ENCODE data around the gene CACFD1.

The CACFD1 gene

DNA sequence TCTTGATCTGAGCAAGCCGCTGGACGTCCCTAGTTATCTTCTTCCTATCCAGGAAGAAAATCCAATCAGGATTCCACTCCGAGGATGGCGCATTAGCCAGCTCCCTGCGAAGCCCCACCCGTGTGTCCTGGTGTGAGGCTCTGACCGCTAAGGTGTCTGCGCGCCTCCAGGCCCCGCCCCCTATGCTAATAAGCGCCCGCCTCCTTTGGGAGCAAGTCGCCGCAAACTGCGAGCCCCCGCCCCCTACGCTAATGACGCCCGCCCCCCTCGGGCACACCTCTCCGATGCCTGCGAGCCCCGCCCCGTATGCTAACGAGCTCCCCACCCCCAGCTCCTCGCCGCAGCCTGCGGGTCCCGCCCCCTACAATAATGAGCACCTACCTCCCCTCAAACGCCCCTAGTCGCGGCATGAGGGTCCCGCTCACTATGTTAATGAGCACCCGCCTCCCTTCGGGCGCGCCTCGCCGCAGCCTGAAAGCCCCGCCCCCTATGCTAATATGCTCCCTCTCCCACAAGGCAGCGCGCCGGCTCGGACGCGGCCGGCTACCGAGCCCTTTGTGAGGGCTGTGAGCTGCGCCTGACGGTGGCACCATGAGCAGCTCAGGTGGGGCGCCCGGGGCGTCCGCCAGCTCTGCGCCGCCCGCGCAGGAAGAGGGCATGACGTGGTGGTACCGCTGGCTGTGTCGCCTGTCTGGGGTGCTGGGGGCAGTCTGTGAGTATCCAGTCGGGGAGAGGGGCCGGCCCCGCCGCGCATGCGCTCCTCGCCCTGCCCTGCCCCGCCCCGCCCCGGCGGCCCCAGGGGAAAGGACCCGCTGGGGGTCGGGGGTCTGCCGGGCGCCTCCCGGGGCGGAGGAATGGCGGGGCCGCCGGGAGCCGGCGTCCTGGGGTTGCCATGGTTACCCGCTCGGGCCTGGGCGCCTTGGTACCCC is at the start of gene CACFD1:
Gene CACFD1, plus strand, starts transcription at position 503 of the 929 bp plus-strand sequence. Its CDS starts 89 bp downstream, at position 592.
- peak within 1 kb of the TSS; percentile 93 for H3K9ac ChIP-seq (ENCODE audit: low read depth, low read length)
- H3K27me3 ChIP-seq (ENCODE audit: control insufficient read depth, insufficient read depth, low read length): no peaks in the 10 kb centered on the region
- H3K4me3 ChIP-seq (ENCODE audit: low read depth, low read length): peak within 1 kb of the TSS; percentile 70
- peaks cover 5% of the 10 kb centered on the region for H3K4me1 ChIP-seq (ENCODE audit: control insufficient read depth, insufficient read depth, low read length)
- no peaks in the 10 kb centered on the region for H3K9me3 ChIP-seq (ENCODE audit: control insufficient read depth, insufficient read depth, low read length)
- H3K36me3 ChIP-seq (ENCODE audit: control insufficient read depth, insufficient read depth, low read length): no peaks in the 10 kb centered on the region

DNA sequence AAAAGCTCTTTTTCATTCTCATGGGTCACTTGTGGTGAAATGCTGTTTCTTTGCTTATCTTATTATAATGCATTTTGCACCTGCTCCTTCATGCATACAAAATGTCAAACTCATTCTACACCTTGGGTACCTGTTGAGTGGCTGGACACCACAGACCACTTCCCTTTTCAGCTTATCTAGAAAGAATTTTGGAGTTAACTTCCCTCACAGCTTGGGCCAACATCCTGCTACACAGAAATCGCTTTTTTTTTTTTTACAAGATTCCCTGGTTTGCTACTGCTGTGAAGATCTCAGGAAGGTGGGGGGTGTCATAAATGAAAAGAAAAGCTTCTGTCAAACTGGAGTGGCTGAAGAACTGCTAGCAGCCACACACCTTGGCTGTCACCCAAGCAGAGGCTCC is 44.6 kb upstream of the CACFD1 start:
- no peaks in the 10 kb centered on the region for H3K4me1 ChIP-seq (ENCODE audit: control insufficient read depth, insufficient read depth, low read length)
- H3K9me3 ChIP-seq (ENCODE audit: control insufficient read depth, insufficient read depth, low read length): no peaks in the 10 kb centered on the region
- no peak overlapping the region for H3K9ac ChIP-seq (ENCODE audit: low read depth, low read length)
- H3K27me3 ChIP-seq (ENCODE audit: control insufficient read depth, insufficient read depth, low read length): no peaks in the 10 kb centered on the region
- H3K36me3 ChIP-seq (ENCODE audit: control insufficient read depth, insufficient read depth, low read length): peaks cover 31% of the 10 kb centered on the region
- H3K4me3 ChIP-seq (ENCODE audit: low read depth, low read length): no peak overlapping the region

DNA sequence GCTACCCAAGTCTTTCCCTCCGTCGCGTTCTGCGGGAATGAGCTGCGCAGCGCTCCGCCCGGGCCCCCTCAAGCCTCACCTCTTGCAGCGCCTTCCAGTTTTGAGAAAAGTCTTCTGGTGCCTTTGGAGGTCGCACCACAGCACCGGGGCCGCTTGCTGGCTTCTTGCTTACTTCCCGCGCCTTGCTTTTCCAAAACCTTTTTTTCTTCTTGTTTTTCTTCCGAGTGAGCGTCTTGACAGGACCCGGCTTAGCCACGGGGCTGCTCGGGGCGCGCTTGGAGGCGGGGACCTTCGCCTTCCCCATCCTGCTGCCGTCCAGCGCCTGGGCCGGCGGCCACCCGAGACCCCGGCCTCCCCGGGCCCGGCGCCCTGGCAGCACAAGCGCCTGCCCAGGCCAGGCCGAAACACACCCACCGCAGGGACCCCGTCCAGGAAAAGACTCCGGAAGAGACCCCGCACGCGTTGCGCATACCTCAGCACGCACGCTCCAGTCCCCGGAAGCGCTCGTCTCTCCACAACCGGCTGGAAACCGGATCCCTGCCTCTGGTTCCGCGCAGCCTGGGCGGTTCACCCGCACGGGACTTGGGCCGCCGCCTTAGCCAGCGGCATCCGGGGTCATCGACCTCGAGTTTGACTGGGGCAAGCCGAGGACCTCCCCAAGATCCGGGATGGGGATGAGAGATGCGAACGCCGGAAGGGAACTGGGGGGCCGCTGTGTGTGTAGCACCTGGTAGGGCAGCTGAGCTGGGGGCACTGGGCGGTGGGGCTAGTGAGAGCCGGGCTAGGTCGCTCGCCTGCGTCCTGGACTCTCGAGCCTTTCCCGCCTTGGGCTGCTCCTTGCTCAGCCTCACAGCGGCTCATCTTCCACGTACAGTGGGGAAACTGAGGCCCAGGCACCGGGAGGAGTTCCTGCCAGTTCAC is 42.0 kb upstream of the CACFD1 start, which contains the start of gene REXO4:
Gene REXO4, minus strand, starts transcription at position 470 of the 921 bp plus-strand sequence. Its CDS starts 166 bp downstream, at position 304.
- Histone ChIP-seq H3K9ac (ENCODE audit: low read depth, low read length) (peak within 1 kb of the TSS; percentile 93), H3K9me3 (ENCODE audit: control insufficient read depth, insufficient read depth, low read length) (no peaks in the 10 kb centered on the region), H3K4me3 (ENCODE audit: low read depth, low read length) (peak within 1 kb of the TSS; percentile 89), H3K36me3 (ENCODE audit: control insufficient read depth, insufficient read depth, low read length) (peaks cover 12% of the 10 kb centered on the region), H3K27me3 (ENCODE audit: control insufficient read depth, insufficient read depth, low read length) (no peaks in the 10 kb centered on the region), H3K4me1 (ENCODE audit: control insufficient read depth, insufficient read depth, low read length) (no peaks in the 10 kb centered on the region)

- Histone ChIP-seq H3K4me1 (ENCODE audit: control insufficient read depth, insufficient read depth, low read length) (no peaks in the 10 kb centered on the region), H3K36me3 (ENCODE audit: control insufficient read depth, insufficient read depth, low read length) (peaks cover 3% of the 10 kb centered on the region), H3K4me3 (ENCODE audit: low read depth, low read length) (peak overlapping the region; percentile 89), H3K9ac (ENCODE audit: low read depth, low read length) (no peak overlapping the region), H3K27me3 (ENCODE audit: control insufficient read depth, insufficient read depth, low read length) (no peaks in the 10 kb centered on the region), H3K9me3 (ENCODE audit: control insufficient read depth, insufficient read depth, low read length) (no peaks in the 10 kb centered on the region)
These were observed 40.8 kb upstream of the CACFD1 start for GRCh38 chr9:133419005-133419404.

- no peaks in the 10 kb centered on the region for H3K27me3 ChIP-seq (ENCODE audit: control insufficient read depth, insufficient read depth, low read length)
- no peaks in the 10 kb centered on the region for H3K4me1 ChIP-seq (ENCODE audit: control insufficient read depth, insufficient read depth, low read length)
- no peaks in the 10 kb centered on the region for H3K36me3 ChIP-seq (ENCODE audit: control insufficient read depth, insufficient read depth, low read length)
- H3K9ac ChIP-seq (ENCODE audit: low read depth, low read length): no peak overlapping the region
- H3K9me3 ChIP-seq (ENCODE audit: control insufficient read depth, insufficient read depth, low read length): no peaks in the 10 kb centered on the region
- no peak overlapping the region for H3K4me3 ChIP-seq (ENCODE audit: low read depth, low read length)
These were observed 39.4 kb upstream of the CACFD1 start for GRCh38 chr9:133420392-133420827.

DNA sequence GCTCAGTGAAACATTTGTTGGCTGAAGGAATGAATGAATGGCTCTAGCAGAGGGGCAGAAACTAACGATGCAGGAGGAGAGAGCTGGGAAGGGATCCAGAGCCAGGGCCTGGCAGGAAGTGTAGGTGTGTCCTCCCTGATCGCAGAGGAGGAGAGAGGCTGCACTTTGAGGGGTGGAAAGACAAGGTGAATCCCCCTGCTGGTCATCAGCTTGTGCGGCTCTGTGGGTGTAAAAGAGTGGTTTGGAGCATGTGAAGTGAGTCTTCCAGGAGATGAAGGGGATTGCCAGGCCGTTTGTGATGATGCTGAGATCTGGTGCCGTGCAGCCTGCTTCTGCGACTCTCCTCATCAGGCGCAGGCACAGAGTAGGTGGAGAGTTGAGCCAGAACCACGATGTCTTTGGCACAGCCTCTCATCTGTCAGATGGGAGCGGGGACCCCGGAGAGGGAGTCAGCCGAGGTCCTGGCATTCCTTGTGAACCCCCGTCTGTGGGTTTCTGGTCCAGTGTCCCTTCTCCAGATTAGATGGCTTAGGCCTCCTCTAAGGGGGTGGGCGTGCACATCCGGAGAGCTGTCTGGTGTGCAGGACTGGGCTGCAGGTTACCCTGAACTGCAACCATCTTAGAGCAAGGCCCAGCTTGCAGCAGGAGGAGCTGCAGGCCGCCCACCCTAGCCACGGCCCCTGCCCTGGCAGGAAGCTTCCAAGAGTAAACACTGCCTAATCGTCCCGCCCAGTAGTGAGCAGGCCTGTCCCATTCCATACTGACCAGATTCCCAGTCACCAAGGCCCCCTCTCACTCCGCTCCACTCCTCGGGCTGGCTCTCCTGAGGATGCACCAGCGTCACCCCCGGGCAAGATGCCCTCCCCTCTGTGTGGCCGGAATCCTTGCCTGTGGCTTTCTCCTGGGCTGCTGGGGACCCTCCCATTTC is 37.9 kb upstream of the CACFD1 start, which contains the start of gene ADAMTS13:
Gene ADAMTS13, plus strand, starts transcription at position 753 of the 928 bp plus-strand sequence. Its CDS starts 77 bp downstream, at position 830.
- H3K9ac ChIP-seq (ENCODE audit: low read depth, low read length): no peak within 1 kb of the TSS
- H3K4me1 ChIP-seq (ENCODE audit: control insufficient read depth, insufficient read depth, low read length): no peaks in the 10 kb centered on the region
- H3K4me3 ChIP-seq (ENCODE audit: low read depth, low read length): no peak within 1 kb of the TSS
- H3K27me3 ChIP-seq (ENCODE audit: control insufficient read depth, insufficient read depth, low read length): no peaks in the 10 kb centered on the region
- no peaks in the 10 kb centered on the region for H3K36me3 ChIP-seq (ENCODE audit: control insufficient read depth, insufficient read depth, low read length)
- no peaks in the 10 kb centered on the region for H3K9me3 ChIP-seq (ENCODE audit: control insufficient read depth, insufficient read depth, low read length)

DNA sequence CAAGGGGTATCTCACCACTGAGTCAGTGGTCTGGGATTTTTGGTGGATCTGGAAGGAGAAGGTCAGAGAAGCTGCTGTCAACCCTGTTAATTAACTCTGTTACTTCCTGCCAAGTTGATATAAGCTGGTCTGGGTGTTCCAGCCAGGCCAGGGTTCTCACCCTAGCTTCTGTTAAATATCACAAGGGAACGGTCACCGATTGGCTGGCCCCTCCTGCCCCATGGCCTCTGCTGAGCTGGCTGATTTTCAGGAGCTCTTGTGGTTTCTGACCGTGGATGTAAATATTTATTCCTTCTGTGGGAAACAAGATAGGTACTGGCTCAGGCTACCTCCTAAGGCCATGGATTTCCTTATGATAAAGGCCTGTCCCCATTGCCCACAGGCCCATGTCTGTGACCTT is 36.6 kb upstream of the CACFD1 start:
- Histone ChIP-seq H3K9ac (ENCODE audit: low read depth, low read length) (no peak overlapping the region), H3K9me3 (ENCODE audit: control insufficient read depth, insufficient read depth, low read length) (no peaks in the 10 kb centered on the region), H3K27me3 (ENCODE audit: control insufficient read depth, insufficient read depth, low read length) (peaks cover 5% of the 10 kb centered on the region), H3K4me1 (ENCODE audit: control insufficient read depth, insufficient read depth, low read length) (no peaks in the 10 kb centered on the region), H3K36me3 (ENCODE audit: control insufficient read depth, insufficient read depth, low read length) (no peaks in the 10 kb centered on the region), H3K4me3 (ENCODE audit: low read depth, low read length) (no peak overlapping the region)

DNA sequence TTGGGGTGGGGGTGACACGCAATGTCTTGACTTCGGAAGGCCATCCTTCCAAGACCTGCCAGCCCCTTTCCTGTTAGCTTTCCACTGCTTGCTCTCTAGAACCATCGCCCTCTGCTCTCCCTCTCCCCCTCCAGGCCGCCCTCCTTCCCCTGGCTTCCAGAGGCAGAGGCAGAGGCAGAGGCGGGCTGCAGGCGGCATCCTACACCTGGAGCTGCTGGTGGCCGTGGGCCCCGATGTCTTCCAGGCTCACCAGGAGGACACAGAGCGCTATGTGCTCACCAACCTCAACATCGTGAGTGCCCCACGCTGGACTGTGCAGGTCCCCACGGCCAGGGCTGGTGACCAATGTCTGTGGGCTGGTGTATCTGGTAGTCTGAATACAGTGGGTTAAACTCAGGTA is 35.6 kb upstream of the CACFD1 start:
- no peak overlapping the region for H3K4me3 ChIP-seq (ENCODE audit: low read depth, low read length)
- no peaks in the 10 kb centered on the region for H3K9me3 ChIP-seq (ENCODE audit: control insufficient read depth, insufficient read depth, low read length)
- H3K36me3 ChIP-seq (ENCODE audit: control insufficient read depth, insufficient read depth, low read length): no peaks in the 10 kb centered on the region
- H3K27me3 ChIP-seq (ENCODE audit: control insufficient read depth, insufficient read depth, low read length): peaks cover 5% of the 10 kb centered on the region
- no peak overlapping the region for H3K9ac ChIP-seq (ENCODE audit: low read depth, low read length)
- H3K4me1 ChIP-seq (ENCODE audit: control insufficient read depth, insufficient read depth, low read length): no peaks in the 10 kb centered on the region

DNA sequence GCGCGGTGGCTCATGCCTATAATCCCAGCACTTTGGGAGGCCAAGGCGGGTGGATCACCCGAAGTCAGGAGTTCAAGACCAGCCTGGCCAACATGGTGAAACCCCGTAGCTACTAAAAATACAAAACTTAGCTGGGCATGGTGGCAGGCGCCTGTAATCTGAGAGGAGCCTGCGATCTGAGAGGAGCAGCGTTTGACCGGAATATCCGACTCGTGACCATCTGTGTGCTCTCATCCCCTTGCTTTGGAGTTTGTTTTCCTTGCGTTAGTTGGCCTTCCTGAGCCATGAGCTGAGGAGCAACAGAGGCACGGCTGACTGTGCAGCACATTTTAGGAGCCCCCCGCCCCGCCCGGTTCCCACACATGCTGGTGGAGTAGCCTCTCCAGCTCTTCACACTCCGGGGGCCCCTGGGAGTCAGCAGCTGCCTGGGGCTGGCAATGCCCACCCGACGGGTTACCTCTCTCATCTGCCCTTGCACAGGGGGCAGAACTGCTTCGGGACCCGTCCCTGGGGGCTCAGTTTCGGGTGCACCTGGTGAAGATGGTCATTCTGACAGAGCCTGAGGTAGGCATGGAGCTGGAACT is 34.6 kb upstream of the CACFD1 start:
- Histone ChIP-seq H3K9ac (ENCODE audit: low read depth, low read length) (no peak overlapping the region), H3K4me1 (ENCODE audit: control insufficient read depth, insufficient read depth, low read length) (no peaks in the 10 kb centered on the region), H3K9me3 (ENCODE audit: control insufficient read depth, insufficient read depth, low read length) (no peaks in the 10 kb centered on the region), H3K27me3 (ENCODE audit: control insufficient read depth, insufficient read depth, low read length) (peaks cover 6% of the 10 kb centered on the region), H3K4me3 (ENCODE audit: low read depth, low read length) (no peak overlapping the region), H3K36me3 (ENCODE audit: control insufficient read depth, insufficient read depth, low read length) (no peaks in the 10 kb centered on the region)

- Histone ChIP-seq H3K36me3 (ENCODE audit: control insufficient read depth, insufficient read depth, low read length) (no peaks in the 10 kb centered on the region), H3K9me3 (ENCODE audit: control insufficient read depth, insufficient read depth, low read length) (no peaks in the 10 kb centered on the region), H3K27me3 (ENCODE audit: control insufficient read depth, insufficient read depth, low read length) (peaks cover 9% of the 10 kb centered on the region), H3K4me1 (ENCODE audit: control insufficient read depth, insufficient read depth, low read length) (no peaks in the 10 kb centered on the region), H3K9ac (ENCODE audit: low read depth, low read length) (no peak overlapping the region), H3K4me3 (ENCODE audit: low read depth, low read length) (no peak overlapping the region)
These were observed 33.8 kb upstream of the CACFD1 start for GRCh38 chr9:133426011-133426410.

All from iPS-15b (cell line).